NCI-H1092 treated with DMSO at 0.1 percent for 48 hours (cell line): ENCODE data around the gene COL11A2.
A peak's percentile ranks its signal among the peaks of the same experiment; 100 is the strongest.

ENCODE experiments used
- DNase-seq: peaks from one replicate; lab custom pipeline; 2025; lab: John Stamatoyannopoulos, UW

COL11A2 gene

GRCh38 chr6:33171880-33172687, 20.2 kb downstream of the COL11A2 start:
- DNase-seq, result no peak

- DNase-seq, result no peak
These were observed 21.0 kb downstream of the COL11A2 start for GRCh38 chr6:33171016-33171879.

GRCh38 chr6:33170176-33171015, 21.9 kb downstream of the COL11A2 start:
- no peak for DNase-seq

GRCh38 chr6:33169291-33170175, 22.7 kb downstream of the COL11A2 start:
- no peak for DNase-seq

- DNase-seq, result no peak
These were observed 23.6 kb downstream of the COL11A2 start for GRCh38 chr6:33168639-33169038.

GRCh38 chr6:33168284-33168601, 24.0 kb downstream of the COL11A2 start:
- DNase-seq, result no peak

GRCh38 chr6:33167374-33168283, 24.6 kb downstream of the COL11A2 start:
- DNase-seq, result no peak

- DNase-seq, result no peak
These were observed 25.5 kb downstream of the COL11A2 start for GRCh38 chr6:33166811-33167210.

GRCh38 chr6:33166363-33166762, 25.9 kb downstream of the COL11A2 start:
- no peak for DNase-seq

- no peak for DNase-seq
These were observed 26.5 kb downstream of the COL11A2 start for GRCh38 chr6:33165581-33166258.

GRCh38 chr6:33164665-33165373, 27.4 kb downstream of the COL11A2 start:
- DNase-seq, result no peak

GRCh38 chr6:33164176-33164575, 28.1 kb downstream of the COL11A2 start:
- no peak for DNase-seq

GRCh38 chr6:33163540-33163939, 28.7 kb downstream of the COL11A2 start:
- DNase-seq, result no peak

- DNase-seq, result peak; percentile 0
These were observed 30.6 kb downstream of the COL11A2 start for GRCh38 chr6:33161354-33162331.

- no peak for DNase-seq
These were observed 31.4 kb downstream of the COL11A2 start for GRCh38 chr6:33160728-33161344.

GRCh38 chr6:33160096-33160495, 32.2 kb downstream of the COL11A2 start:
- no peak for DNase-seq

GRCh38 chr6:33156964-33157363, 35.3 kb downstream of the COL11A2 start:
- no peak for DNase-seq
